Left lung (tissue), 10 donors: ENCODE results near the gene SSR1. TPM values are rescaled to one million over a fixed set of nuclear protein-coding genes. Genes with fewer than 3 reads are reported as not detected.
A peak's percentile ranks its signal among the peaks of the same experiment; 100 is the strongest.
"Not testable (repeated sequence)": the region's sequence is repeated elsewhere in the genome, so short reads cannot be mapped to it uniquely, and the experiment has no call there.

ENCODE experiments used
- ATAC-seq: fragments of 200-7000 bp; cut with Tn5 transposase; one replicate; pipeline ENCODE4 v1.9.1; 2020; ENCODE audit warnings: moderate library complexity
- DNase-seq, 4 donors: peaks; one replicate each; pipeline ENCODE4 v3.0.0-alpha.2; 2013 to 2020
- H3K27ac ChIP-seq, 2 donors: fragments of 200-600 bp; sonication (generic) in 1 of 2; one replicate each; pipeline versions ENCODE4 v1.5.0 to v1.8.0; 2020 to 2021
- H3K27me3 ChIP-seq, 2 donors: fragments of 200-600 bp; sonication (generic) in 1 of 2; one replicate each; pipeline versions ENCODE4 v1.5.0 to v1.8.0; 2020 to 2021
- H3K36me3 ChIP-seq, 2 donors: fragments of 200-600 bp; sonication (generic) in 1 of 2; one replicate each; pipeline versions ENCODE4 v1.5.0 to v1.8.0; 2020 to 2021
- H3K4me1 ChIP-seq, 2 donors: fragments of 200-600 bp; one replicate each; pipeline ENCODE4 v1.8.0; 2021
- H3K4me3 ChIP-seq, 2 donors: fragments of 200-600 bp; sonication (generic) in 1 of 2; one replicate each; pipeline versions ENCODE4 v1.5.0 to v1.8.0; 2020 to 2021; ENCODE audit warnings: mild to moderate bottlenecking in 1 of 2
- H3K9me3 ChIP-seq, 2 donors: fragments of 200-600 bp; sonication (generic) in 1 of 2; one replicate each; pipeline versions ENCODE4 v1.5.0 to v1.8.0; 2020 to 2021
- CTCF ChIP-seq, 2 donors: fragments of 200-600 bp; sonication (generic) in 1 of 2; IDR thresholded peaks; one replicate each; pipeline versions ENCODE4 v1.5.0 to v1.8.0; 2021; ENCODE audit warnings: antibody characterized with exemption in 2 of 2
- intact Hi-C, 2 donors: fragments of 100-400 bp; cut with DNase I; formaldehyde crosslinking; loops; one replicate each; pipeline versions ENCODE4 v1.11.2 to v1.14.2; 2022
- polyA plus RNA-seq, 6 donors: library from polyadenylated mRNA; unstranded; fragments of 120-200 nt; gene quantifications; one replicate each; pipeline ENCODE4 v1.2.1, GENCODE V29; 2013; ENCODE audit not compliant: insufficient read length in 6 of 6
- total RNA-seq, 2 donors: library from RNA; stranded (reverse); fragmentation: NEBNext Ultra II Directional; extraction: Animal tissue kit (Norgen Biotek cat#: 25700); gene quantifications; one replicate each; pipeline ENCODE4 v1.2.1, GENCODE V29; 2021
- donor health status: DM: no; HTN: yes; CAD: no.
- donor health status: DM: no; HTN: no; CAD: no.

Gene SSR1
- total and polyA plus RNA-seq, 8 donors, result 111 to 247 (median 124) TPM

- TF ChIP-seq CTCF (IDR thresholded peaks at IDR 0.05), result no peak
- H3K9me3 ChIP-seq, result no peaks in the 10 kb centered on the region
- H3K36me3 ChIP-seq, result no peaks in the 10 kb centered on the region
- no peak for ATAC-seq
- no peak overlapping the region for H3K4me3 ChIP-seq
- DNase-seq, result peak in 1 of 4 donors; percentile 5
- no peak overlapping the region for H3K27ac ChIP-seq
- H3K27me3 ChIP-seq, result no peaks in the 10 kb centered on the region
- intact Hi-C loops, result loop anchor here in 1 of 2 donors (10.0 kb wide), 1 partner anchor 345 kb away; no protein-coding TSS in a partner anchor
- H3K4me1 ChIP-seq, result peaks cover 0 to 25% of the 10 kb centered on the region in 2 donors
Observed at GRCh38 chr6:7269816-7270215, 43.2 kb downstream of the SSR1 start.

- ATAC-seq (no peak), DNase-seq (peak in 1 of 4 donors; percentile 19)
- Histone ChIP-seq H3K4me1 (peaks cover 0 to 25% of the 10 kb centered on the region in 2 donors), H3K4me3 (no peak overlapping the region), H3K9me3 (no peaks in the 10 kb centered on the region), H3K27me3 (no peaks in the 10 kb centered on the region), H3K36me3 (no peaks in the 10 kb centered on the region), H3K27ac (no peak overlapping the region)
- intact Hi-C loops, result no loop called here
- TF ChIP-seq CTCF (IDR thresholded peaks at IDR 0.05), result no peak
Observed at GRCh38 chr6:7268816-7269555, 44.0 kb downstream of the SSR1 start.

- peaks cover 0 to 27% of the 10 kb centered on the region in 2 donors for H3K4me1 ChIP-seq
- no peaks in the 10 kb centered on the region for H3K27me3 ChIP-seq
- H3K9me3 ChIP-seq, result no peaks in the 10 kb centered on the region
- no peaks in the 10 kb centered on the region for H3K36me3 ChIP-seq
- intact Hi-C loops, result no loop called here
- DNase-seq, result peak in 1 of 4 donors; percentile 15
- ATAC-seq, result no peak
- H3K27ac ChIP-seq, result no peak overlapping the region
- no peak for TF ChIP-seq CTCF (IDR thresholded peaks at IDR 0.05)
- no peak overlapping the region for H3K4me3 ChIP-seq
Observed at GRCh38 chr6:7268362-7268761, 44.6 kb downstream of the SSR1 start.

- Histone ChIP-seq H3K36me3 (no peaks in the 10 kb centered on the region), H3K4me1 (peaks cover 0 to 35% of the 10 kb centered on the region in 2 donors), H3K9me3 (no peaks in the 10 kb centered on the region), H3K27ac (no peak overlapping the region), H3K4me3 (no peak overlapping the region), H3K27me3 (no peaks in the 10 kb centered on the region)
- TF ChIP-seq CTCF (IDR thresholded peaks at IDR 0.05), result no peak
- ATAC-seq, result peak; percentile 70
- intact Hi-C loops, result no loop called here
- DNase-seq, result peak in 1 of 4 donors; percentile 76
Observed at GRCh38 chr6:7267466-7268091, 45.4 kb downstream of the SSR1 start.

- DNase-seq, result no peak
- no peak overlapping the region for H3K4me3 ChIP-seq
- H3K27ac ChIP-seq, result no peak overlapping the region
- intact Hi-C loops, result no loop called here
- ATAC-seq, result no peak
- TF ChIP-seq CTCF (IDR thresholded peaks at IDR 0.05), result no peak
- peaks cover 0 to 40% of the 10 kb centered on the region in 2 donors for H3K4me1 ChIP-seq
- H3K27me3 ChIP-seq, result no peaks in the 10 kb centered on the region
- no peaks in the 10 kb centered on the region for H3K9me3 ChIP-seq
- H3K36me3 ChIP-seq, result no peaks in the 10 kb centered on the region
Observed at GRCh38 chr6:7267071-7267465, 45.9 kb downstream of the SSR1 start.

- intact Hi-C loops, H3K9me3 ChIP-seq, H3K27ac ChIP-seq, DNase-seq, H3K27me3 ChIP-seq, H3K36me3 ChIP-seq, H3K4me3 ChIP-seq, ATAC-seq: not testable (repeated sequence)
- peaks cover 0 to 53% of the 10 kb centered on the region in 2 donors for H3K4me1 ChIP-seq
Observed at GRCh38 chr6:7265385-7265726, 47.6 kb downstream of the SSR1 start.
